HCT116 (cell line): Measurements from ENCODE around the gene KIRREL1. TPM values are rescaled to one million over a fixed set of nuclear protein-coding genes. Genes with fewer than 3 reads are reported as not detected.

Experiments
- ATAC-seq: fragments of 200-7000 bp; cut with Tn5 transposase; 2 replicates; pipeline ENCODE4 v1.9.1; 2020; ENCODE audit warnings: mild to moderate bottlenecking, moderate library complexity
- BruUV-seq: library from RNA; stranded (reverse); fragments of 400-500 nt; replicated peaks from 2 replicates; lab custom pipeline; 2021; lab: Mats Ljungman, UMichigan
- CTCF ChIA-PET: fragments of 300-600 bp; sonication (Branson Sonifier 250); formaldehyde crosslinking; loops from one replicate; lab custom pipeline; 2021; ENCODE audit warnings: antibody characterized with exemption; lab: Charles Lee
- POLR2A ChIA-PET: fragments of 300-600, 350-600 bp; sonication (Branson Sonifier 250); formaldehyde crosslinking; loops from one replicate; lab custom pipeline; 2021; ENCODE audit warnings: antibody characterized with exemption; lab: Charles Lee
- RAD21 ChIA-PET, 2 experiments: fragments of 300-600 bp; sonication (Branson Sonifier 250); formaldehyde crosslinking; loops; one replicate each; lab custom pipeline; 2023; ENCODE audit warnings: low total read pairs in 2 of 2; ENCODE audit not compliant: uncharacterized antibody in 2 of 2, unreplicated experiment in 2 of 2, low non-redundant PET in 1 of 2; lab: Charles Lee
- DNase-seq: peaks from one replicate; pipeline ENCODE4 v3.0.0-alpha.2; 2010; ENCODE audit warnings: low read depth, low spot score
- H2AFZ ChIP-seq: fragments of 200-600 bp; shearing (Covaris generic), sonication (generic); 2 replicates; pipeline ENCODE4 v1.6.1; 2017; ENCODE audit warnings: low read depth, mixed run types, mixed read lengths, antibody characterized with exemption, low read length; ENCODE audit not compliant: poor library complexity, severe bottlenecking
- H3K27ac ChIP-seq: 2 replicates; pipeline ENCODE4 v1.5.1; 2012; ENCODE audit warnings: low read depth, low read length
- H3K27me3 ChIP-seq: fragments of 200-600 bp; sonication (generic); 2 replicates; pipeline ENCODE4 v1.6.1; 2016; ENCODE audit warnings: mixed run types, low read length, mixed read lengths; ENCODE audit not compliant: insufficient read depth
- H3K36me3 ChIP-seq, 2 experiments: fragments of 200-500 bp in 1 of 2; fragments of 200-600 bp in 1 of 2; sonication (Bioruptor generic) in 1 of 2; sonication (generic) in 1 of 2; 2 replicates each; pipeline versions ENCODE4 v1.5.1 to v1.6.1; 2014 to 2016; ENCODE audit warnings: low read length in 2 of 2, inconsistent platforms in 1 of 2, mixed read lengths in 1 of 2, mixed run types in 1 of 2; ENCODE audit not compliant: insufficient read depth in 2 of 2, control insufficient read depth in 1 of 2
- H3K4me1 ChIP-seq, 2 experiments: fragments of 200-600 bp in 1 of 2; sonication (generic) in 1 of 2; 2 replicates each; pipeline versions ENCODE4 v1.5.1 to v1.6.1; 2012 to 2017; ENCODE audit warnings: low read length in 2 of 2, inconsistent platforms in 1 of 2, mild to moderate bottlenecking in 1 of 2, mixed read lengths in 1 of 2, mixed run types in 1 of 2, moderate library complexity in 1 of 2; ENCODE audit not compliant: insufficient read depth in 2 of 2, control insufficient read depth in 1 of 2
- H3K4me2 ChIP-seq: fragments of 200-600 bp; sonication (generic); 2 replicates; pipeline ENCODE4 v1.6.1; 2017; ENCODE audit warnings: mixed run types, low read length, mixed read lengths
- H3K4me3 ChIP-seq, 2 experiments: fragments of 200-600 bp in 1 of 2; sonication (generic) in 1 of 2; replicated peaks in 1 of 2; 2 replicates each; pipeline ENCODE4 v1.5.1; 2011 to 2016; ENCODE audit warnings: low read length in 2 of 2, control low read depth in 1 of 2, low read depth in 1 of 2, mild to moderate bottlenecking in 1 of 2, mixed read lengths in 1 of 2, mixed run types in 1 of 2
- H3K79me2 ChIP-seq: fragments of 200-600 bp; sonication (generic); 2 replicates; pipeline ENCODE4 v1.6.1; 2017; ENCODE audit warnings: mild to moderate bottlenecking, mixed run types, low read length, moderate library complexity, mixed read lengths; ENCODE audit not compliant: insufficient read depth
- H3K9ac ChIP-seq: fragments of 200-600 bp; sonication (generic); 2 replicates; pipeline ENCODE4 v1.6.1; 2016; ENCODE audit warnings: low read length, mixed read lengths
- H3K9me2 ChIP-seq: fragments of 200-600 bp; sonication (generic), shearing (Covaris generic); 2 replicates; pipeline ENCODE4 v1.6.1; 2017; ENCODE audit warnings: mixed run types, mild to moderate bottlenecking, moderate library complexity; ENCODE audit not compliant: insufficient read depth
- H3K9me3 ChIP-seq, 2 experiments: fragments of 200-500 bp in 1 of 2; fragments of 200-600 bp in 1 of 2; sonication (Bioruptor generic) in 1 of 2; sonication (generic) in 1 of 2; 2 replicates each; pipeline ENCODE4 v1.6.1; 2014 to 2017; ENCODE audit warnings: low read length in 2 of 2, mixed read lengths in 2 of 2, inconsistent platforms in 1 of 2, low read depth in 1 of 2, mild to moderate bottlenecking in 1 of 2, mixed run types in 1 of 2, moderate library complexity in 1 of 2; ENCODE audit not compliant: control insufficient read depth in 1 of 2, insufficient read depth in 1 of 2
- H4K20me1 ChIP-seq: fragments of 200-600 bp; sonication (generic), shearing (Covaris generic); 2 replicates; pipeline ENCODE4 v1.6.1; 2017; ENCODE audit warnings: mixed run types, mild to moderate bottlenecking, moderate library complexity; ENCODE audit not compliant: insufficient read depth
- ATF3 ChIP-seq: IDR thresholded peaks from 2 replicates; pipeline ENCODE4 v1.6.1; 2012
- CBX3 ChIP-seq: IDR thresholded peaks from 2 replicates; pipeline ENCODE4 v1.6.1; 2012; ENCODE audit warnings: low read depth
- CEBPB ChIP-seq: IDR thresholded peaks from 2 replicates; pipeline ENCODE4 v1.6.1; 2012; ENCODE audit warnings: low read depth
- CTCF ChIP-seq, 3 experiments: fragments of 200-600 bp in 1 of 3; sonication (generic) in 1 of 3; IDR thresholded peaks in 2 of 3; conservative IDR thresholded peaks in 1 of 3; 2 replicates each; pipeline ENCODE4 v1.5.1; 2012 to 2017; ENCODE audit warnings: low read depth in 2 of 3, low read length in 2 of 3, antibody characterized with exemption in 1 of 3, borderline replicate concordance in 1 of 3, control low read depth in 1 of 3, mild to moderate bottlenecking in 1 of 3, mixed read lengths in 1 of 3, mixed run types in 1 of 3, moderate library complexity in 1 of 3; ENCODE audit not compliant: insufficient read depth in 1 of 3
- EGR1 ChIP-seq: IDR thresholded peaks from 2 replicates; pipeline ENCODE4 v1.6.1; 2012; ENCODE audit warnings: low read depth
- ELF1 ChIP-seq: IDR thresholded peaks from 2 replicates; pipeline ENCODE4 v1.6.1; 2012; ENCODE audit warnings: low read depth, borderline replicate concordance
- EZH2 ChIP-seq: fragments of 200-600 bp; sonication (generic); IDR thresholded peaks from 2 replicates; pipeline ENCODE4 v1.6.1; 2017; ENCODE audit warnings: antibody characterized with exemption, mixed run types
- EZH2phosphoT487 ChIP-seq: fragments of 200-600 bp; IDR thresholded peaks from 2 replicates; pipeline ENCODE4 v1.6.1; 2018; ENCODE audit warnings: antibody characterized with exemption, borderline replicate concordance
- MAX ChIP-seq: IDR thresholded peaks from 2 replicates; pipeline ENCODE4 v1.6.1; 2012
- POLR2A ChIP-seq: IDR thresholded peaks from 2 replicates; pipeline ENCODE4 v1.7.0; 2011; ENCODE audit warnings: borderline replicate concordance; ENCODE audit not compliant: insufficient read depth, insufficient read length; ENCODE audit errors: extremely low read depth
- POLR2AphosphoS5 ChIP-seq: IDR thresholded peaks from 2 replicates; pipeline ENCODE4 v1.6.1; 2011; ENCODE audit warnings: mild to moderate bottlenecking, low read depth, low read length, moderate library complexity
- RAD21 ChIP-seq: IDR thresholded peaks from 2 replicates; pipeline ENCODE4 v1.6.1; 2012; ENCODE audit warnings: low read depth, mild to moderate bottlenecking
- SIN3A ChIP-seq: IDR thresholded peaks from 2 replicates; pipeline ENCODE4 v1.6.1; 2012; ENCODE audit warnings: low read depth
- SRF ChIP-seq: IDR thresholded peaks from 2 replicates; pipeline ENCODE4 v1.6.1; 2012; ENCODE audit warnings: low read depth
- TCF7L2 ChIP-seq: IDR thresholded peaks from 2 replicates; pipeline ENCODE4 v1.7.0; 2011; ENCODE audit warnings: borderline replicate concordance, inconsistent platforms; ENCODE audit not compliant: insufficient read depth, insufficient read length; ENCODE audit errors: extremely low read depth
- YY1 ChIP-seq: IDR thresholded peaks from 2 replicates; pipeline ENCODE4 v1.6.1; 2011; ENCODE audit warnings: low read length, low read depth, moderate library complexity, mild to moderate bottlenecking; ENCODE audit not compliant: insufficient replicate concordance; ENCODE audit errors: extremely low read depth
- ZBTB33 ChIP-seq: IDR thresholded peaks from 2 replicates; pipeline ENCODE4 v1.6.1; 2011; ENCODE audit warnings: mild to moderate bottlenecking, low read length, moderate library complexity; ENCODE audit not compliant: insufficient replicate concordance; ENCODE audit errors: extremely low read depth
- ZNF274 ChIP-seq: fragments of 200-500 bp; sonication (Bioruptor generic); IDR thresholded peaks from 2 replicates; pipeline ENCODE4 v1.6.1; 2014; ENCODE audit warnings: mild to moderate bottlenecking, low read depth, low read length, inconsistent platforms
- intact Hi-C: fragments of 100-400 bp; cut with micrococcal nuclease; formaldehyde crosslinking; loops from 2 replicates; pipeline ENCODE4 v1.10.0; 2022
- total RNA-seq: library from RNA; stranded (reverse); gene quantifications from one replicate; pipeline ENCODE4 v1.2.1, GENCODE V29; 2021; ENCODE audit not compliant: unreplicated experiment

The KIRREL1 gene
- total RNA-seq, 1 experiment from 2014 or later: 20.0 TPM

GRCh38 chr1:158026651-158027050 is 33.2 kb downstream of the KIRREL1 start:
- Histone ChIP-seq H4K20me1 (no peaks in the 10 kb centered on the region), H3K9ac (no peak overlapping the region), H3K9me3 (no peaks in the 10 kb centered on the region), H3K36me3 (no peaks in the 10 kb centered on the region; a peak in 1 of 4 replicates), H3K4me3 (no peak overlapping the region), H3K4me1 (peaks cover 15 to 28% of the 10 kb centered on the region in 2 experiments), H3K27ac (no peak overlapping the region), H3K79me2 (peaks cover 68% of the 10 kb centered on the region), H2AFZ (no peak overlapping the region), H3K4me2 (no peak overlapping the region), H3K9me2 (no peaks in the 10 kb centered on the region), H3K27me3 (no peaks in the 10 kb centered on the region)
- ATAC-seq: no peak
- no TSS peak for BruUV-seq
- RAD21 ChIA-PET: no interaction called here
- DNase-seq: no peak
- intact Hi-C loops: no loop called here
- CTCF ChIA-PET: interaction anchor here (0.5 to 1.3 kb wide), 2 partner anchors 11 to 872 kb away, joined by 3 to 4 read pairs; no protein-coding TSS in a partner anchor
- TF ChIP-seq CTCF (IDR thresholded peaks at IDR 0.05 in 2 of 3, conservative IDR thresholded peaks at IDR 0.05 in 1 of 3; ENCODE audit: borderline replicate concordance in 1 of 3, insufficient read depth in 1 of 3, low read depth in 2 of 3, low read length in 2 of 3): no peak
- TF ChIP-seq EZH2phosphoT487: no peak
- no peak for TF ChIP-seq EZH2
- no peak for TF ChIP-seq MAX
- no peak for TF ChIP-seq ATF3
- TF ChIP-seq CBX3: no peak
- TF ChIP-seq ZNF274: no peak
- no peak for TF ChIP-seq ZBTB33
- TF ChIP-seq POLR2A: no peak
- TF ChIP-seq RAD21: no peak
- TF ChIP-seq ELF1: no peak
- no peak for TF ChIP-seq YY1
- no peak for TF ChIP-seq TCF7L2
- TF ChIP-seq POLR2AphosphoS5: no peak
- no peak for TF ChIP-seq EGR1
- TF ChIP-seq CEBPB: no peak
- TF ChIP-seq SIN3A: no peak
- TF ChIP-seq SRF: no peak
- POLR2A ChIA-PET: no interaction called here
